Tibial nerve (tissue), 4 donors: Measurements from ENCODE around the gene SMARCA4.

Source experiments
- CTCF ChIP-seq, 5 experiments: fragments of 200-600 bp in 3 of 5; fragments of 450-650 bp in 2 of 5; sonication (generic) in 3 of 5; IDR thresholded peaks; one replicate each; pipeline ENCODE4 v1.5.1; 2016 to 2019; ENCODE audit warnings: antibody characterized with exemption in 5 of 5, mild to moderate bottlenecking in 3 of 5, moderate library complexity in 2 of 5
- EP300 ChIP-seq, 2 donors: sonication (generic); formaldehyde crosslinking; IDR thresholded peaks; one replicate each; pipeline ENCODE4 v1.6.1; 2017; ENCODE audit warnings: antibody characterized with exemption in 2 of 2, mild to moderate bottlenecking in 1 of 2
- POLR2A ChIP-seq, 2 donors: fragments of 450-650 bp; IDR thresholded peaks; one replicate each; pipeline ENCODE4 v1.6.1; 2017; ENCODE audit warnings: antibody characterized with exemption in 2 of 2, mild to moderate bottlenecking in 2 of 2, moderate library complexity in 2 of 2

- TF ChIP-seq POLR2A (IDR thresholded peaks at IDR 0.05) = no peak
- no peak for TF ChIP-seq EP300 (IDR thresholded peaks at IDR 0.05)
- no peak for TF ChIP-seq CTCF (IDR thresholded peaks at IDR 0.05)
These were observed 140.2 kb downstream of the SMARCA4 start for GRCh38 chr19:11101057-11101456.
